A673 (cell line): Measurements from ENCODE around the gene ANKRD13A. TPM values are rescaled to one million over a fixed set of nuclear protein-coding genes. Genes with fewer than 3 reads are reported as not detected.
"Not testable (repeated sequence)": the region's sequence is repeated elsewhere in the genome, so short reads cannot be mapped to it uniquely, and the experiment has no call there.

ENCODE experiments used
- BruUV-seq: library from RNA; stranded (reverse); fragments of 400-500 nt; replicated peaks from 2 replicates; lab custom pipeline; 2021; lab: Mats Ljungman, UMichigan
- CTCF ChIA-PET: fragments of 300-600 bp; sonication (Branson Sonifier 250); formaldehyde crosslinking; loops from one replicate; lab custom pipeline; 2022; ENCODE audit warnings: antibody characterized with exemption; lab: Charles Lee
- POLR2A ChIA-PET: fragments of 300-600 bp; sonication (Branson Sonifier 250); formaldehyde crosslinking; loops from one replicate; lab custom pipeline; 2022; ENCODE audit warnings: antibody characterized with exemption; ENCODE audit not compliant: low non-redundant PET; lab: Charles Lee
- DNase-seq: peaks from one replicate; pipeline ENCODE4 v3.0.0-alpha.2; 2015; ENCODE audit warnings: low spot score
- H3K27ac ChIP-seq: fragments of 200-600 bp; sonication (generic); 2 replicates; pipeline ENCODE4 v1.5.1; 2016; ENCODE audit warnings: mixed run types, low read depth, mild to moderate bottlenecking, mixed read lengths, antibody characterized with exemption, low read length; ENCODE audit not compliant: poor library complexity, severe bottlenecking
- H3K27me3 ChIP-seq: fragments of 200-600 bp; sonication (generic); replicated peaks from 2 replicates; pipeline ENCODE4 v1.6.1; 2017; ENCODE audit warnings: mixed run types, low read depth, mild to moderate bottlenecking, mixed read lengths, antibody characterized with exemption, low read length; ENCODE audit not compliant: insufficient read depth, poor library complexity
- H3K36me3 ChIP-seq: fragments of 200-600 bp; sonication (generic); 2 replicates; pipeline ENCODE4 v1.6.1; 2016; ENCODE audit warnings: mixed run types, mild to moderate bottlenecking, mixed read lengths, antibody characterized with exemption, low read length; ENCODE audit not compliant: insufficient read depth, poor library complexity, severe bottlenecking
- H3K4me1 ChIP-seq: fragments of 200-600 bp; sonication (generic); 2 replicates; pipeline ENCODE4 v1.6.1; 2017; ENCODE audit warnings: mixed run types, mild to moderate bottlenecking, mixed read lengths, antibody characterized with exemption, low read length; ENCODE audit not compliant: insufficient read depth, poor library complexity, severe bottlenecking
- H3K4me3 ChIP-seq: fragments of 200-600 bp; sonication (generic); 2 replicates; pipeline ENCODE4 v1.5.1; 2016; ENCODE audit warnings: low read depth, mixed run types, mild to moderate bottlenecking, mixed read lengths, low read length; ENCODE audit not compliant: poor library complexity, severe bottlenecking
- H3K9me3 ChIP-seq: fragments of 200-600 bp; sonication (generic); 2 replicates; pipeline ENCODE4 v1.6.1; 2016; ENCODE audit warnings: mixed run types, low read depth, mild to moderate bottlenecking, mixed read lengths, antibody characterized with exemption, low read length; ENCODE audit not compliant: poor library complexity, severe bottlenecking
- CTCF ChIP-seq: fragments of 300-800, 200-600 bp; sonication (generic); conservative IDR thresholded peaks from 2 replicates; pipeline ENCODE4 v1.5.1; 2017; ENCODE audit warnings: low read depth, mild to moderate bottlenecking, antibody characterized with exemption, low read length, moderate library complexity, mixed read lengths
- EZH2 ChIP-seq: fragments of 200-600 bp; sonication (generic); IDR thresholded peaks from 2 replicates; pipeline ENCODE4 v1.6.1; 2017; ENCODE audit warnings: borderline replicate concordance, low read depth, mild to moderate bottlenecking, mixed read lengths, antibody characterized with exemption, low read length; ENCODE audit not compliant: poor library complexity, severe bottlenecking
- intact Hi-C: fragments of 100-400 bp; cut with micrococcal nuclease; formaldehyde crosslinking; loops from one replicate; pipeline ENCODE4 v1.10.0; 2022; ENCODE audit not compliant: unreplicated experiment
- total RNA-seq: library from RNA; stranded (reverse); gene quantifications from 2 replicates; pipeline ENCODE4 v1.2.3, GENCODE V29; 2021

ANKRD13A gene
- total RNA-seq, 1 experiment from 2014 or later: 19.8 TPM

- TF ChIP-seq CTCF (no peak), EZH2 (no peak)
- Histone ChIP-seq H3K4me1 (peaks cover 9% of the 10 kb centered on the region), H3K4me3 (no peak overlapping the region), H3K27ac (no peak overlapping the region), H3K9me3 (no peaks in the 10 kb centered on the region), H3K27me3 (no peaks in the 10 kb centered on the region), H3K36me3 (no peaks in the 10 kb centered on the region)
- intact Hi-C loops: no loop called here
- BruUV-seq: no TSS peak
- POLR2A ChIA-PET: no interaction called here
- DNase-seq: no peak
- CTCF ChIA-PET: no interaction called here
Observed at GRCh38 chr12:110050927-110051326, 51.7 kb downstream of the ANKRD13A start.

GRCh38 chr12:110055375-110056352 is 56.4 kb downstream of the ANKRD13A start:
- H3K4me3 ChIP-seq, H3K9me3 ChIP-seq, H3K27ac ChIP-seq, H3K36me3 ChIP-seq, BruUV-seq, POLR2A ChIA-PET, intact Hi-C loops, H3K27me3 ChIP-seq, CTCF ChIA-PET: not testable (repeated sequence)
- H3K4me1 ChIP-seq: peaks cover 11% of the 10 kb centered on the region
- DNase-seq: peak; percentile 69

GRCh38 chr12:110056643-110057042 is 57.4 kb downstream of the ANKRD13A start:
- H3K36me3 ChIP-seq, CTCF ChIA-PET, H3K27me3 ChIP-seq, DNase-seq, intact Hi-C loops, POLR2A ChIA-PET, H3K9me3 ChIP-seq, H3K4me3 ChIP-seq, BruUV-seq, H3K27ac ChIP-seq: not testable (repeated sequence)
- H3K4me1 ChIP-seq: peaks cover 11% of the 10 kb centered on the region

- CTCF ChIA-PET: no interaction called here
- Histone ChIP-seq H3K9me3 (no peaks in the 10 kb centered on the region), H3K27me3 (no peaks in the 10 kb centered on the region), H3K36me3 (no peaks in the 10 kb centered on the region), H3K4me1 (peaks cover 11% of the 10 kb centered on the region), H3K27ac (no peak overlapping the region), H3K4me3 (no peak overlapping the region)
- BruUV-seq: no TSS peak
- DNase-seq: no peak
- POLR2A ChIA-PET: no interaction called here
- TF ChIP-seq CTCF: no peak
- TF ChIP-seq EZH2: no peak
- intact Hi-C loops: no loop called here
Observed at GRCh38 chr12:110058875-110059615, 59.8 kb downstream of the ANKRD13A start.
